GM12892 (cell line): ENCODE data around the gene BABAM2.

ENCODE experiments used
- POLR2A ChIP-seq: IDR thresholded peaks from 2 replicates; pipeline ENCODE4 v1.6.1; 2011; ENCODE audit warnings: low read depth, low read length, control low read depth
- POLR2AphosphoS5 ChIP-seq: IDR thresholded peaks from 2 replicates; pipeline ENCODE4 v1.6.1; 2011; ENCODE audit warnings: low read depth, low read length, control low read depth
- TAF1 ChIP-seq: IDR thresholded peaks from 2 replicates; pipeline ENCODE4 v1.6.1; 2011; ENCODE audit warnings: low read depth, mild to moderate bottlenecking, control low read depth, low read length, borderline replicate concordance

GRCh38 chr2:28310107-28310506 lies 419.6 kb downstream of the BABAM2 start:
- TF ChIP-seq POLR2A (no peak), POLR2AphosphoS5 (no peak), TAF1 (no peak)
